Vagina (tissue), 2 donors: Measurements from ENCODE around the gene CREBL2. TPM values are rescaled to one million over a fixed set of nuclear protein-coding genes. Genes with fewer than 3 reads are reported as not detected.
"Not testable (repeated sequence)": the region's sequence is repeated elsewhere in the genome, so short reads cannot be mapped to it uniquely, and the experiment has no call there.

Experiments
- DNase-seq, 2 donors: peaks; one replicate each; pipeline ENCODE4 v3.0.0-alpha.2; 2017; ENCODE audit errors: extremely low spot score in 2 of 2
- H3K27ac ChIP-seq: fragments of 200-600 bp; sonication (generic); one replicate; pipeline ENCODE4 v1.5.1; 2019
- H3K27me3 ChIP-seq: fragments of 200-600 bp; sonication (generic); one replicate; pipeline ENCODE4 v1.5.1; 2019
- H3K36me3 ChIP-seq, 2 donors: fragments of 200-600 bp; sonication (generic); one replicate each; pipeline ENCODE4 v1.5.1; 2017 to 2019
- H3K4me1 ChIP-seq: fragments of 200-600 bp; sonication (generic); one replicate; pipeline ENCODE4 v1.5.1; 2019
- H3K4me3 ChIP-seq, 2 donors: fragments of 200-600 bp; sonication (generic); 1 replicate in 1 of 2; 2 replicates in 1 of 2; pipeline ENCODE4 v1.5.1; 2016 to 2019
- H3K9me3 ChIP-seq: fragments of 200-600 bp; sonication (generic); one replicate; pipeline ENCODE4 v1.5.1; 2019
- POLR2A ChIP-seq, 2 donors: fragments of 450-650 bp; IDR thresholded peaks; one replicate each; pipeline ENCODE4 v1.6.1; 2017; ENCODE audit warnings: antibody characterized with exemption in 2 of 2, mild to moderate bottlenecking in 2 of 2, moderate library complexity in 2 of 2
- POLR2AphosphoS5 ChIP-seq, 2 donors: sonication (generic); formaldehyde crosslinking; IDR thresholded peaks; one replicate each; pipeline ENCODE4 v1.9.0; 2017; ENCODE audit warnings: antibody characterized with exemption in 2 of 2, mild to moderate bottlenecking in 2 of 2, low read depth in 1 of 2; ENCODE audit not compliant: insufficient read depth in 1 of 2
- intact Hi-C: fragments of 100-400 bp; cut with DNase I; formaldehyde crosslinking; loops from one replicate; pipeline ENCODE4 v1.15.1; 2023
- total RNA-seq: library from RNA; depleted of rRNA; stranded (reverse); fragments of >200 nt; gene quantifications from one replicate; pipeline ENCODE4 v1.2.3, GENCODE V29; 2016
- TF ChIP-seq, protein P1 (sequence below), 3 experiments: fragments of 450-650 bp in 2 of 3; fragments of 200-600 bp in 1 of 3; sonication (generic) in 1 of 3; IDR thresholded peaks; one replicate each; pipeline ENCODE4 v1.5.1; 2017 to 2019; ENCODE audit warnings: antibody characterized with exemption in 3 of 3, mild to moderate bottlenecking in 2 of 3, moderate library complexity in 2 of 3

The CREBL2 gene
- total RNA-seq, 1 donor from 2014 or later = 29.0 TPM

DNA sequence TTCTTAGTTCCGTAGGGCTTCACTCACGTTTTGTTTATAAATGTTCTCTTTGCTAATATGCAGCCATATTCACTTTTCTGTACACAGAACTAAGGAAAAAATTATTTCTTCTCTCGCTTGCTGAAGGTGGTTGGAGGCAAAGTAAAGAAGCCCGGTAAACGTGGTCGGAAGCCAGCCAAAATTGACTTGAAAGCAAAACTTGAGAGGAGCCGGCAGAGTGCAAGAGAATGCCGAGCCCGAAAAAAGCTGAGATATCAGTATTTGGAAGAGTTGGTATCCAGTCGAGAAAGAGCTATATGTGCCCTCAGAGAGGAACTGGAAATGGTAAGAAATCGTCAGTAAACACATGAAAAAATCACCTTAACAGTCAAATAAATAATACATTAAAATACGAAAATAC is 24.0 kb downstream of the CREBL2 start:
- Histone ChIP-seq H3K4me1 (peaks cover 9% of the 10 kb centered on the region), H3K4me3 (no peak overlapping the region), H3K27me3 (no peaks in the 10 kb centered on the region), H3K27ac (no peak overlapping the region), H3K9me3 (no peaks in the 10 kb centered on the region), H3K36me3 (peaks cover 0 to 45% of the 10 kb centered on the region in 2 donors)
- intact Hi-C loops = no loop called here
- DNase-seq = no peak
- TF ChIP-seq, protein P1, sequence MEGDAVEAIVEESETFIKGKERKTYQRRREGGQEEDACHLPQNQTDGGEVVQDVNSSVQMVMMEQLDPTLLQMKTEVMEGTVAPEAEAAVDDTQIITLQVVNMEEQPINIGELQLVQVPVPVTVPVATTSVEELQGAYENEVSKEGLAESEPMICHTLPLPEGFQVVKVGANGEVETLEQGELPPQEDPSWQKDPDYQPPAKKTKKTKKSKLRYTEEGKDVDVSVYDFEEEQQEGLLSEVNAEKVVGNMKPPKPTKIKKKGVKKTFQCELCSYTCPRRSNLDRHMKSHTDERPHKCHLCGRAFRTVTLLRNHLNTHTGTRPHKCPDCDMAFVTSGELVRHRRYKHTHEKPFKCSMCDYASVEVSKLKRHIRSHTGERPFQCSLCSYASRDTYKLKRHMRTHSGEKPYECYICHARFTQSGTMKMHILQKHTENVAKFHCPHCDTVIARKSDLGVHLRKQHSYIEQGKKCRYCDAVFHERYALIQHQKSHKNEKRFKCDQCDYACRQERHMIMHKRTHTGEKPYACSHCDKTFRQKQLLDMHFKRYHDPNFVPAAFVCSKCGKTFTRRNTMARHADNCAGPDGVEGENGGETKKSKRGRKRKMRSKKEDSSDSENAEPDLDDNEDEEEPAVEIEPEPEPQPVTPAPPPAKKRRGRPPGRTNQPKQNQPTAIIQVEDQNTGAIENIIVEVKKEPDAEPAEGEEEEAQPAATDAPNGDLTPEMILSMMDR (IDR thresholded peaks at IDR 0.05) = no peak
- TF ChIP-seq POLR2AphosphoS5 (IDR thresholded peaks at IDR 0.05; ENCODE audit: insufficient read depth in 1 of 2, low read depth in 1 of 2) (no peak), POLR2A (IDR thresholded peaks at IDR 0.05) (no peak)

GRCh38 chr12:12636641-12637040 is 25.0 kb downstream of the CREBL2 start:
- no peak for TF ChIP-seq POLR2AphosphoS5 (IDR thresholded peaks at IDR 0.05; ENCODE audit: insufficient read depth in 1 of 2, low read depth in 1 of 2)
- TF ChIP-seq, protein P1 (IDR thresholded peaks at IDR 0.05) = no peak
- TF ChIP-seq POLR2A (IDR thresholded peaks at IDR 0.05) = no peak
- intact Hi-C loops = no loop called here
- no peak overlapping the region for H3K4me3 ChIP-seq
- no peaks in the 10 kb centered on the region for H3K9me3 ChIP-seq
- peaks cover 0 to 45% of the 10 kb centered on the region in 2 donors for H3K36me3 ChIP-seq
- no peak overlapping the region for H3K27ac ChIP-seq
- no peaks in the 10 kb centered on the region for H3K27me3 ChIP-seq
- H3K4me1 ChIP-seq = no peaks in the 10 kb centered on the region
- no peak for DNase-seq

- H3K27ac ChIP-seq, intact Hi-C loops, H3K9me3 ChIP-seq, H3K4me1 ChIP-seq, H3K27me3 ChIP-seq, H3K4me3 ChIP-seq, DNase-seq: not testable (repeated sequence)
- peaks cover 0 to 58% of the 10 kb centered on the region in 2 donors for H3K36me3 ChIP-seq
Observed at GRCh38 chr12:12639995-12640394, 28.3 kb downstream of the CREBL2 start.

GRCh38 chr12:12641650-12642049 is 30.0 kb downstream of the CREBL2 start:
- no peak overlapping the region for H3K27ac ChIP-seq
- peaks cover 0 to 46% of the 10 kb centered on the region in 2 donors for H3K36me3 ChIP-seq
- H3K9me3 ChIP-seq = no peaks in the 10 kb centered on the region
- TF ChIP-seq POLR2A (IDR thresholded peaks at IDR 0.05) (no peak), POLR2AphosphoS5 (IDR thresholded peaks at IDR 0.05; ENCODE audit: insufficient read depth in 1 of 2, low read depth in 1 of 2) (no peak)
- TF ChIP-seq, protein P1 (IDR thresholded peaks at IDR 0.05) = no peak
- no peak overlapping the region for H3K4me3 ChIP-seq
- no peak for DNase-seq
- H3K4me1 ChIP-seq = no peaks in the 10 kb centered on the region
- no peaks in the 10 kb centered on the region for H3K27me3 ChIP-seq
- intact Hi-C loops = no loop called here

DNA sequence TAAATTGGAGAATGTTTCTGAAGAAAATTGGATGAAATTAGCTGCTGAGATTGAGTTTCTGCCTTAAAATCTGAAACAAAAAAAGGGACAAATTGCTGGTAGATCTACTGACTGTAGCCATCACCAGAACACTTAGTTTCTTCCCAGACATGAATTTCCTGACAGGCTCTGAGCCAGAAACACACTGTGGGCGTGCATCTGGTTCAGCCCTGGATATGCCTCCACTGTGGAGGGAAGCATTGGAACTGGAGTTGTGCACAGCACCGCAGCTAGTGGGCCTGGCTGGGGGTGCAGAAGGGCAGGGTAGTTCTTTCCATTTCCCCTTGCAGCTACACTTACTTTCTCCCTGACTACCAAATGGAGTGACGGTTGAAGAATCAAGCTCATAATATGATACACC is 31.2 kb downstream of the CREBL2 start:
- Histone ChIP-seq H3K27me3 (no peaks in the 10 kb centered on the region), H3K4me3 (no peak overlapping the region), H3K9me3 (peaks cover under 1% of the 10 kb centered on the region), H3K27ac (no peak overlapping the region), H3K36me3 (peaks cover 0 to 36% of the 10 kb centered on the region in 2 donors), H3K4me1 (no peaks in the 10 kb centered on the region)
- DNase-seq = no peak
- intact Hi-C loops = no loop called here
- TF ChIP-seq, protein P1 (IDR thresholded peaks at IDR 0.05) = no peak
- TF ChIP-seq POLR2AphosphoS5 (IDR thresholded peaks at IDR 0.05; ENCODE audit: insufficient read depth in 1 of 2, low read depth in 1 of 2) = no peak
- no peak for TF ChIP-seq POLR2A (IDR thresholded peaks at IDR 0.05)
